HCT116 (cell line): ENCODE measurements around the gene LRRK1. TPM values are rescaled to one million over a fixed set of nuclear protein-coding genes. Genes with fewer than 3 reads are reported as not detected.

Source experiments
- ATAC-seq: fragments of 200-7000 bp; cut with Tn5 transposase; 2 replicates; pipeline ENCODE4 v1.9.1; 2020; ENCODE audit warnings: mild to moderate bottlenecking, moderate library complexity
- BruUV-seq: library from RNA; stranded (reverse); fragments of 400-500 nt; replicated peaks from 2 replicates; lab custom pipeline; 2021; lab: Mats Ljungman, UMichigan
- CTCF ChIA-PET: fragments of 300-600 bp; sonication (Branson Sonifier 250); formaldehyde crosslinking; loops from one replicate; lab custom pipeline; 2021; ENCODE audit warnings: antibody characterized with exemption; lab: Charles Lee
- POLR2A ChIA-PET: fragments of 300-600, 350-600 bp; sonication (Branson Sonifier 250); formaldehyde crosslinking; loops from one replicate; lab custom pipeline; 2021; ENCODE audit warnings: antibody characterized with exemption; lab: Charles Lee
- RAD21 ChIA-PET, 2 experiments: fragments of 300-600 bp; sonication (Branson Sonifier 250); formaldehyde crosslinking; loops; one replicate each; lab custom pipeline; 2023; ENCODE audit warnings: low total read pairs in 2 of 2; ENCODE audit not compliant: uncharacterized antibody in 2 of 2, unreplicated experiment in 2 of 2, low non-redundant PET in 1 of 2; lab: Charles Lee
- DNase-seq: peaks from one replicate; pipeline ENCODE4 v3.0.0-alpha.2; 2010; ENCODE audit warnings: low read depth, low spot score
- H2AFZ ChIP-seq: fragments of 200-600 bp; shearing (Covaris generic), sonication (generic); 2 replicates; pipeline ENCODE4 v1.6.1; 2017; ENCODE audit warnings: low read depth, mixed run types, mixed read lengths, antibody characterized with exemption, low read length; ENCODE audit not compliant: poor library complexity, severe bottlenecking
- H3K27ac ChIP-seq: 2 replicates; pipeline ENCODE4 v1.5.1; 2012; ENCODE audit warnings: low read depth, low read length
- H3K27me3 ChIP-seq: fragments of 200-600 bp; sonication (generic); 2 replicates; pipeline ENCODE4 v1.6.1; 2016; ENCODE audit warnings: mixed run types, low read length, mixed read lengths; ENCODE audit not compliant: insufficient read depth
- H3K36me3 ChIP-seq, 2 experiments: fragments of 200-500 bp in 1 of 2; fragments of 200-600 bp in 1 of 2; sonication (Bioruptor generic) in 1 of 2; sonication (generic) in 1 of 2; 2 replicates each; pipeline versions ENCODE4 v1.5.1 to v1.6.1; 2014 to 2016; ENCODE audit warnings: low read length in 2 of 2, inconsistent platforms in 1 of 2, mixed read lengths in 1 of 2, mixed run types in 1 of 2; ENCODE audit not compliant: insufficient read depth in 2 of 2, control insufficient read depth in 1 of 2
- H3K4me1 ChIP-seq, 2 experiments: fragments of 200-600 bp in 1 of 2; sonication (generic) in 1 of 2; 2 replicates each; pipeline versions ENCODE4 v1.5.1 to v1.6.1; 2012 to 2017; ENCODE audit warnings: low read length in 2 of 2, inconsistent platforms in 1 of 2, mild to moderate bottlenecking in 1 of 2, mixed read lengths in 1 of 2, mixed run types in 1 of 2, moderate library complexity in 1 of 2; ENCODE audit not compliant: insufficient read depth in 2 of 2, control insufficient read depth in 1 of 2
- H3K4me2 ChIP-seq: fragments of 200-600 bp; sonication (generic); 2 replicates; pipeline ENCODE4 v1.6.1; 2017; ENCODE audit warnings: mixed run types, low read length, mixed read lengths
- H3K4me3 ChIP-seq, 2 experiments: fragments of 200-600 bp in 1 of 2; sonication (generic) in 1 of 2; replicated peaks in 1 of 2; 2 replicates each; pipeline ENCODE4 v1.5.1; 2011 to 2016; ENCODE audit warnings: low read length in 2 of 2, control low read depth in 1 of 2, low read depth in 1 of 2, mild to moderate bottlenecking in 1 of 2, mixed read lengths in 1 of 2, mixed run types in 1 of 2
- H3K79me2 ChIP-seq: fragments of 200-600 bp; sonication (generic); 2 replicates; pipeline ENCODE4 v1.6.1; 2017; ENCODE audit warnings: mild to moderate bottlenecking, mixed run types, low read length, moderate library complexity, mixed read lengths; ENCODE audit not compliant: insufficient read depth
- H3K9ac ChIP-seq: fragments of 200-600 bp; sonication (generic); 2 replicates; pipeline ENCODE4 v1.6.1; 2016; ENCODE audit warnings: low read length, mixed read lengths
- H3K9me2 ChIP-seq: fragments of 200-600 bp; sonication (generic), shearing (Covaris generic); 2 replicates; pipeline ENCODE4 v1.6.1; 2017; ENCODE audit warnings: mixed run types, mild to moderate bottlenecking, moderate library complexity; ENCODE audit not compliant: insufficient read depth
- H3K9me3 ChIP-seq, 2 experiments: fragments of 200-500 bp in 1 of 2; fragments of 200-600 bp in 1 of 2; sonication (Bioruptor generic) in 1 of 2; sonication (generic) in 1 of 2; 2 replicates each; pipeline ENCODE4 v1.6.1; 2014 to 2017; ENCODE audit warnings: low read length in 2 of 2, mixed read lengths in 2 of 2, inconsistent platforms in 1 of 2, low read depth in 1 of 2, mild to moderate bottlenecking in 1 of 2, mixed run types in 1 of 2, moderate library complexity in 1 of 2; ENCODE audit not compliant: control insufficient read depth in 1 of 2, insufficient read depth in 1 of 2
- H4K20me1 ChIP-seq: fragments of 200-600 bp; sonication (generic), shearing (Covaris generic); 2 replicates; pipeline ENCODE4 v1.6.1; 2017; ENCODE audit warnings: mixed run types, mild to moderate bottlenecking, moderate library complexity; ENCODE audit not compliant: insufficient read depth
- CEBPB ChIP-seq: IDR thresholded peaks from 2 replicates; pipeline ENCODE4 v1.6.1; 2012; ENCODE audit warnings: low read depth
- EGR1 ChIP-seq: IDR thresholded peaks from 2 replicates; pipeline ENCODE4 v1.6.1; 2012; ENCODE audit warnings: low read depth
- EZH2 ChIP-seq: fragments of 200-600 bp; sonication (generic); IDR thresholded peaks from 2 replicates; pipeline ENCODE4 v1.6.1; 2017; ENCODE audit warnings: antibody characterized with exemption, mixed run types
- FOSL1 ChIP-seq: IDR thresholded peaks from 2 replicates; pipeline ENCODE4 v1.6.1; 2012; ENCODE audit warnings: low read depth
- JUND ChIP-seq: IDR thresholded peaks from 2 replicates; pipeline ENCODE4 v1.6.1; 2012
- POLR2A ChIP-seq: IDR thresholded peaks from 2 replicates; pipeline ENCODE4 v1.7.0; 2011; ENCODE audit warnings: borderline replicate concordance; ENCODE audit not compliant: insufficient read depth, insufficient read length; ENCODE audit errors: extremely low read depth
- SIN3A ChIP-seq: IDR thresholded peaks from 2 replicates; pipeline ENCODE4 v1.6.1; 2012; ENCODE audit warnings: low read depth
- SP1 ChIP-seq: IDR thresholded peaks from 2 replicates; pipeline ENCODE4 v1.6.1; 2012; ENCODE audit warnings: low read depth
- SRF ChIP-seq: IDR thresholded peaks from 2 replicates; pipeline ENCODE4 v1.6.1; 2012; ENCODE audit warnings: low read depth
- TCF7L2 ChIP-seq: IDR thresholded peaks from 2 replicates; pipeline ENCODE4 v1.7.0; 2011; ENCODE audit warnings: borderline replicate concordance, inconsistent platforms; ENCODE audit not compliant: insufficient read depth, insufficient read length; ENCODE audit errors: extremely low read depth
- ZNF274 ChIP-seq: fragments of 200-500 bp; sonication (Bioruptor generic); IDR thresholded peaks from 2 replicates; pipeline ENCODE4 v1.6.1; 2014; ENCODE audit warnings: mild to moderate bottlenecking, low read depth, low read length, inconsistent platforms
- intact Hi-C: fragments of 100-400 bp; cut with micrococcal nuclease; formaldehyde crosslinking; loops from 2 replicates; pipeline ENCODE4 v1.10.0; 2022
- total RNA-seq: library from RNA; stranded (reverse); gene quantifications from one replicate; pipeline ENCODE4 v1.2.1, GENCODE V29; 2021; ENCODE audit not compliant: unreplicated experiment
- TF ChIP-seq, protein P1 (sequence below): IDR thresholded peaks from 2 replicates; pipeline ENCODE4 v1.6.1; 2012
- TF ChIP-seq, protein P2 (sequence below): IDR thresholded peaks from 2 replicates; pipeline ENCODE4 v1.6.1; 2012
- TF ChIP-seq, protein P3 (sequence below), 3 experiments: fragments of 200-600 bp in 1 of 3; sonication (generic) in 1 of 3; IDR thresholded peaks in 2 of 3; conservative IDR thresholded peaks in 1 of 3; 2 replicates each; pipeline ENCODE4 v1.5.1; 2012 to 2017; ENCODE audit warnings: low read depth in 2 of 3, low read length in 2 of 3, antibody characterized with exemption in 1 of 3, borderline replicate concordance in 1 of 3, control low read depth in 1 of 3, mild to moderate bottlenecking in 1 of 3, mixed read lengths in 1 of 3, mixed run types in 1 of 3, moderate library complexity in 1 of 3; ENCODE audit not compliant: insufficient read depth in 1 of 3
- TF ChIP-seq, protein P4 (sequence below): IDR thresholded peaks from 2 replicates; pipeline ENCODE4 v1.6.1; 2012; ENCODE audit warnings: low read depth

LRRK1 gene
- total RNA-seq, 1 experiment from 2014 or later = 21.6 TPM

DNA sequence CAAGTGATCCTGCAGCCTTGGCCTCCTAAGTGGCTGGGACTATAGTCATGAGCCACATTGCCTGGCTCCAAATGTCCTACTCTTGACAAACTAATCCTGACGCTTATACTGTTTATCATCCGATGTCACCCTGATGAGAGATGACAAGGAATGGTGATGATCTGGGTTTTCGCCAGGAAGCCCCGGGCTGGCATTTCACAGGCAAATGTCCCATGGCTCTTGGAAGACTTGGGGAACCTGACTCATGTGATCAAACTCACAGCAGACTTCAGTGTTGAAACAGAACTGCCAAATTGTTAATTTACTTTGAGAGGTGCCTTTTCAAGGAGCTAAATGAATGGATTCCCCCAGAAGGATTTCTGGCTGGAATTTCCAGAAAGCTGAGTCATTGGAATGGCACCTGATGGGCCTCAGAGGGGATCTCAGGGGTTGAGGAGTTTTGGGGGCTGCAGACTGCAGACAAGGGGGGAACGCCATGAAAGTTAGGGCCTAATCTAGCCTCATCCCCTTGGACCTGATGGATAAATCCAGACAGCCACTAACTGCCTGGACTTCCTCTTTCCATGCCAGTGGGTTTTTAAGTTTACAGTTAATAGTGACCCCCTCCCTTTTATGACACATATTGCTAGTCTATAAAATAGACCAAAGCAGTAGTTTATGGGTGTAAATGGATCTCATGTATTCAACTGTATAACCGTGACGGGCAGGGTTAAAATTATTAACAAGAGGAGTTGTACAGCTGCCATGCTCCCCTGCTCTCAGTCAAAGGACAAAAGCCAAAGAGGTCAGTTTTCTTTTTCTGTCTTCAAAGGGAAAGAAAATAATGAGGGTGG is 186.1 kb downstream of the LRRK1 start:
- H3K9ac ChIP-seq = no peak overlapping the region
- peak overlapping the region; percentile 24 for H3K4me2 ChIP-seq
- no peaks in the 10 kb centered on the region for H3K27me3 ChIP-seq
- H4K20me1 ChIP-seq = no peaks in the 10 kb centered on the region
- intact Hi-C loops = no loop called here
- RAD21 ChIA-PET = no interaction called here
- ATAC-seq (no peak), DNase-seq (no peak)
- BruUV-seq = no TSS peak
- peaks cover 13 to 17% of the 10 kb centered on the region in 2 experiments for H3K4me1 ChIP-seq
- H3K79me2 ChIP-seq = no peaks in the 10 kb centered on the region
- H3K9me3 ChIP-seq = no peaks in the 10 kb centered on the region; a peak in 1 of 4 replicates
- H3K4me3 ChIP-seq = no peak overlapping the region
- H3K36me3 ChIP-seq = no peaks in the 10 kb centered on the region
- no peak overlapping the region for H2AFZ ChIP-seq
- TF ChIP-seq, protein P1, sequence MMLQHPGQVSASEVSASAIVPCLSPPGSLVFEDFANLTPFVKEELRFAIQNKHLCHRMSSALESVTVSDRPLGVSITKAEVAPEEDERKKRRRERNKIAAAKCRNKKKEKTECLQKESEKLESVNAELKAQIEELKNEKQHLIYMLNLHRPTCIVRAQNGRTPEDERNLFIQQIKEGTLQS = no peak
- TF ChIP-seq ZNF274 (no peak), JUND (no peak), FOSL1 (no peak), EGR1 (no peak), CEBPB (no peak), SP1 (no peak), SIN3A (no peak), TCF7L2 (no peak), POLR2A (no peak), EZH2 (no peak), SRF (no peak)
- TF ChIP-seq, protein P2, sequence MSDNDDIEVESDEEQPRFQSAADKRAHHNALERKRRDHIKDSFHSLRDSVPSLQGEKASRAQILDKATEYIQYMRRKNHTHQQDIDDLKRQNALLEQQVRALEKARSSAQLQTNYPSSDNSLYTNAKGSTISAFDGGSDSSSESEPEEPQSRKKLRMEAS = no peak
- TF ChIP-seq, protein P3, sequence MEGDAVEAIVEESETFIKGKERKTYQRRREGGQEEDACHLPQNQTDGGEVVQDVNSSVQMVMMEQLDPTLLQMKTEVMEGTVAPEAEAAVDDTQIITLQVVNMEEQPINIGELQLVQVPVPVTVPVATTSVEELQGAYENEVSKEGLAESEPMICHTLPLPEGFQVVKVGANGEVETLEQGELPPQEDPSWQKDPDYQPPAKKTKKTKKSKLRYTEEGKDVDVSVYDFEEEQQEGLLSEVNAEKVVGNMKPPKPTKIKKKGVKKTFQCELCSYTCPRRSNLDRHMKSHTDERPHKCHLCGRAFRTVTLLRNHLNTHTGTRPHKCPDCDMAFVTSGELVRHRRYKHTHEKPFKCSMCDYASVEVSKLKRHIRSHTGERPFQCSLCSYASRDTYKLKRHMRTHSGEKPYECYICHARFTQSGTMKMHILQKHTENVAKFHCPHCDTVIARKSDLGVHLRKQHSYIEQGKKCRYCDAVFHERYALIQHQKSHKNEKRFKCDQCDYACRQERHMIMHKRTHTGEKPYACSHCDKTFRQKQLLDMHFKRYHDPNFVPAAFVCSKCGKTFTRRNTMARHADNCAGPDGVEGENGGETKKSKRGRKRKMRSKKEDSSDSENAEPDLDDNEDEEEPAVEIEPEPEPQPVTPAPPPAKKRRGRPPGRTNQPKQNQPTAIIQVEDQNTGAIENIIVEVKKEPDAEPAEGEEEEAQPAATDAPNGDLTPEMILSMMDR (IDR thresholded peaks at IDR 0.05 in 2 of 3, conservative IDR thresholded peaks at IDR 0.05 in 1 of 3; ENCODE audit: borderline replicate concordance in 1 of 3, insufficient read depth in 1 of 3, low read depth in 2 of 3, low read length in 2 of 3) = no peak
- TF ChIP-seq, protein P4, sequence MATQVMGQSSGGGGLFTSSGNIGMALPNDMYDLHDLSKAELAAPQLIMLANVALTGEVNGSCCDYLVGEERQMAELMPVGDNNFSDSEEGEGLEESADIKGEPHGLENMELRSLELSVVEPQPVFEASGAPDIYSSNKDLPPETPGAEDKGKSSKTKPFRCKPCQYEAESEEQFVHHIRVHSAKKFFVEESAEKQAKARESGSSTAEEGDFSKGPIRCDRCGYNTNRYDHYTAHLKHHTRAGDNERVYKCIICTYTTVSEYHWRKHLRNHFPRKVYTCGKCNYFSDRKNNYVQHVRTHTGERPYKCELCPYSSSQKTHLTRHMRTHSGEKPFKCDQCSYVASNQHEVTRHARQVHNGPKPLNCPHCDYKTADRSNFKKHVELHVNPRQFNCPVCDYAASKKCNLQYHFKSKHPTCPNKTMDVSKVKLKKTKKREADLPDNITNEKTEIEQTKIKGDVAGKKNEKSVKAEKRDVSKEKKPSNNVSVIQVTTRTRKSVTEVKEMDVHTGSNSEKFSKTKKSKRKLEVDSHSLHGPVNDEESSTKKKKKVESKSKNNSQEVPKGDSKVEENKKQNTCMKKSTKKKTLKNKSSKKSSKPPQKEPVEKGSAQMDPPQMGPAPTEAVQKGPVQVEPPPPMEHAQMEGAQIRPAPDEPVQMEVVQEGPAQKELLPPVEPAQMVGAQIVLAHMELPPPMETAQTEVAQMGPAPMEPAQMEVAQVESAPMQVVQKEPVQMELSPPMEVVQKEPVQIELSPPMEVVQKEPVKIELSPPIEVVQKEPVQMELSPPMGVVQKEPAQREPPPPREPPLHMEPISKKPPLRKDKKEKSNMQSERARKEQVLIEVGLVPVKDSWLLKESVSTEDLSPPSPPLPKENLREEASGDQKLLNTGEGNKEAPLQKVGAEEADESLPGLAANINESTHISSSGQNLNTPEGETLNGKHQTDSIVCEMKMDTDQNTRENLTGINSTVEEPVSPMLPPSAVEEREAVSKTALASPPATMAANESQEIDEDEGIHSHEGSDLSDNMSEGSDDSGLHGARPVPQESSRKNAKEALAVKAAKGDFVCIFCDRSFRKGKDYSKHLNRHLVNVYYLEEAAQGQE = no peak
- no peak overlapping the region for H3K27ac ChIP-seq
- H3K9me2 ChIP-seq = no peaks in the 10 kb centered on the region
- POLR2A ChIA-PET = no interaction called here
- CTCF ChIA-PET = interaction anchor here (0.8 kb wide), 1 partner anchor 97 kb away, joined by 3 read pairs; no protein-coding TSS in a partner anchor
